HepG2 (cell line): Measurements from ENCODE around the gene MFAP5. TPM values are rescaled to one million over a fixed set of nuclear protein-coding genes. Genes with fewer than 3 reads are reported as not detected.

Source experiments
- ATAC-seq: fragments of 200-7000 bp; cut with Tn5 transposase; 3 replicates; pipeline ENCODE4 v1.9.1; 2020; ENCODE audit warnings: mild to moderate bottlenecking, moderate library complexity
- BruUV-seq: library from RNA; stranded (reverse); fragments of 400-500 nt; replicated peaks from 2 replicates; lab custom pipeline; 2021; lab: Mats Ljungman, UMichigan
- CTCF ChIA-PET: fragments of 300-600 bp; formaldehyde crosslinking; extraction: SDS; loops from one replicate; lab custom pipeline; 2021; ENCODE audit warnings: low total read pairs, inconsistent platforms, low intra/inter-chr PET ratio; lab: Yijun Ruan, JAX
- POLR2A ChIA-PET: fragments of 350-600 bp; sonication (Branson Sonifier 250); formaldehyde crosslinking; loops from one replicate; lab custom pipeline; 2020; ENCODE audit warnings: antibody characterized with exemption, inconsistent platforms; lab: Yijun Ruan, JAX
- DNase-seq: peaks from one replicate; pipeline ENCODE4 v3.0.0-alpha.2; 2015; ENCODE audit warnings: low spot score
- FAIRE-seq: peaks from 3 replicates; lab custom pipeline; 2011; peaks lifted over from hg19 to GRCh38; lab: Jason Lieb, UNC
- H2AFZ ChIP-seq: one replicate; pipeline ENCODE4 v1.6.1; 2011; ENCODE audit warnings: low read length, inconsistent platforms
- H3K27ac ChIP-seq: fragments of 300-600 bp; 3 replicates; pipeline ENCODE4 v1.8.0; 2011; ENCODE audit warnings: mixed run types, mild to moderate bottlenecking, mixed read lengths, low read length, inconsistent platforms; ENCODE audit not compliant: insufficient read depth; ENCODE audit errors: extremely low read length
- H3K27me3 ChIP-seq, 2 experiments: fragments of 200-600 bp in 1 of 2; 2 replicates in 1 of 2; 3 replicates in 1 of 2; pipeline versions ENCODE4 v1.6.0 to v1.8.0; 2011; ENCODE audit warnings: low read length in 2 of 2, mild to moderate bottlenecking in 2 of 2, moderate library complexity in 2 of 2, inconsistent platforms in 1 of 2; ENCODE audit not compliant: insufficient read depth in 2 of 2, control insufficient read depth in 1 of 2
- H3K36me3 ChIP-seq, 2 experiments: fragments of 200-600 bp in 1 of 2; replicated peaks in 1 of 2; 2 replicates in 1 of 2; 3 replicates in 1 of 2; pipeline versions ENCODE4 v1.5.1 to v1.8.0; 2011; ENCODE audit warnings: low read length in 2 of 2, inconsistent platforms in 1 of 2; ENCODE audit not compliant: insufficient read depth in 2 of 2, control insufficient read depth in 1 of 2
- H3K4me1 ChIP-seq: 2 replicates; pipeline ENCODE4 v1.5.1; 2012; ENCODE audit warnings: low read length, inconsistent platforms; ENCODE audit not compliant: insufficient read depth
- H3K4me2 ChIP-seq: 2 replicates; pipeline ENCODE4 v1.6.0; 2011; ENCODE audit warnings: low read depth, low read length, inconsistent platforms
- H3K4me3 ChIP-seq, 3 experiments: fragments of 200-600 bp in 1 of 3; sonication (generic), shearing (Covaris generic) in 1 of 3; replicated peaks in 1 of 3; 2 replicates each; pipeline ENCODE4 v1.5.1; 2011 to 2016; ENCODE audit warnings: low read length in 3 of 3, inconsistent platforms in 2 of 3, low read depth in 2 of 3, mild to moderate bottlenecking in 2 of 3, control low read depth in 1 of 3, mixed read lengths in 1 of 3; ENCODE audit not compliant: insufficient read depth in 1 of 3
- H3K79me2 ChIP-seq: one replicate; pipeline ENCODE4 v1.6.1; 2011; ENCODE audit warnings: low read length, inconsistent platforms; ENCODE audit not compliant: insufficient read depth
- H3K9ac ChIP-seq: 2 replicates; pipeline ENCODE4 v1.6.0; 2011; ENCODE audit warnings: mild to moderate bottlenecking, low read depth, low read length, inconsistent platforms; ENCODE audit not compliant: insufficient read depth
- H3K9me3 ChIP-seq: 2 replicates; pipeline ENCODE4 v1.5.1; 2012; ENCODE audit warnings: mild to moderate bottlenecking, low read length
- H4K20me1 ChIP-seq: 2 replicates; pipeline ENCODE4 v1.6.0; 2011; ENCODE audit warnings: inconsistent platforms, mild to moderate bottlenecking, low read length, moderate library complexity; ENCODE audit not compliant: insufficient read depth
- CREB1 ChIP-seq, 2 experiments: fragments of 450-650 bp in 1 of 2; IDR thresholded peaks; 2 replicates each; pipeline ENCODE4 v1.6.1; 2016 to 2017; ENCODE audit warnings: control low read depth in 1 of 2, mild to moderate bottlenecking in 1 of 2, missing compliant biosample characterization in 1 of 2, missing genetic modification characterization in 1 of 2
- REPIN1 ChIP-seq: sonication (generic); formaldehyde crosslinking; IDR thresholded peaks from 2 replicates; pipeline ENCODE4 v1.8.0; 2022; ENCODE audit warnings: missing genetic modification reagents, low read depth, mild to moderate bottlenecking, borderline replicate concordance
- ZNF737 ChIP-seq: sonication (generic); formaldehyde crosslinking; IDR thresholded peaks from 2 replicates; pipeline ENCODE4 v1.5.0; 2020; ENCODE audit warnings: missing genetic modification reagents, mild to moderate bottlenecking, borderline replicate concordance
- WGBS: methylation state at CpG from one replicate; pipeline ENCODE4 v1.1.6; 2017; ENCODE audit warnings: low lambda C conversion rate; 5-methylcytosine and 5-hydroxymethylcytosine counted together
- in situ Hi-C: cut with HindIII; loops from 2 replicates; pipeline ENCODE4 v1.10.0; 2017; ENCODE audit warnings: low pct_unique_long_range_greater_than_20kb; ENCODE audit not compliant: extremely low pct_ligation_motif_present
- intact Hi-C: fragments of 100-400 bp; cut with micrococcal nuclease; formaldehyde crosslinking; loops from one replicate; pipeline ENCODE4 v1.10.0; 2022; ENCODE audit not compliant: unreplicated experiment
- polyA plus RNA-seq, 8 experiments: library from polyadenylated mRNA; depleted of rRNA in 3 of 8; stranded (reverse) in 7 of 8; unstranded in 1 of 8; fragments of >200 nt; fragmentation: Illumina TruSeq in 4 of 8; extraction: Trizol in 4 of 8; gene quantifications; 2 replicates each; pipeline versions ENCODE4 v1.2.1 to v1.2.3, GENCODE V29; 2011 to 2016; ENCODE audit warnings: low read depth in 4 of 8, missing spikeins in 1 of 8, mixed read lengths in 1 of 8; ENCODE audit not compliant: insufficient read depth in 1 of 8
- total RNA-seq, 5 experiments: library from RNA; depleted of rRNA; stranded (reverse); fragments of >200 nt; fragmentation: Illumina TruSeq; extraction: Trizol; gene quantifications; 2 replicates each; pipeline ENCODE4 v1.2.3, GENCODE V29; 2016; ENCODE audit warnings: low read depth in 1 of 5
- TF ChIP-seq, protein P1 (sequence below): sonication (generic); formaldehyde crosslinking; IDR thresholded peaks from 2 replicates; pipeline ENCODE4 v1.4.0; 2020; ENCODE audit warnings: missing genetic modification reagents, borderline replicate concordance
- TF ChIP-seq, protein P2 (sequence below): sonication (generic); formaldehyde crosslinking; IDR thresholded peaks from 2 replicates; pipeline ENCODE4 v1.8.1; 2023; ENCODE audit warnings: mild to moderate bottlenecking, missing genetic modification reagents

Gene MFAP5
- total and polyA plus RNA-seq, 2 of the 13 experiments (the other 11 are each of a cell fraction or from before 2014, with no cell fraction given) = 0.07 TPM; not detected in 1

DNA sequence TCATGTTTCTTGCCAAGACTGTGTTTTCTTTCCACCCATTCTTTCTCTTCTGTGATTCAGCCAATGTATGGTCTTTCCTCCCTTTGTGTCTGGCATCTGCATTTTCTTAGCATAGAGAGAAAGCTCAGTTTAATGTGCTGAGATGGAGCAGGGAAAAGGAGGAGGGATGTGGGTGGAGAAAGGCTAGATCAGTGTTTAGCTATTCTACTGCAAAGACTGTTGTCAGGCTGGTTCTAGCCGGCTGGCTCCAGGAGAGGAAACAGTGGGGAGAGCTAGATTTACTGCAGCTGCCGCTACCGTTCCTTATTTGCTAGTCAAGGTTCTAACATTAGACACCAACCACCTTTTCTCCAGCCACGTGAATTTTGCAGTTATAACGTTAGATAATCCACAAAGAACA lies 29.9 kb upstream of the MFAP5 start (continued):
- TF ChIP-seq, protein P1, sequence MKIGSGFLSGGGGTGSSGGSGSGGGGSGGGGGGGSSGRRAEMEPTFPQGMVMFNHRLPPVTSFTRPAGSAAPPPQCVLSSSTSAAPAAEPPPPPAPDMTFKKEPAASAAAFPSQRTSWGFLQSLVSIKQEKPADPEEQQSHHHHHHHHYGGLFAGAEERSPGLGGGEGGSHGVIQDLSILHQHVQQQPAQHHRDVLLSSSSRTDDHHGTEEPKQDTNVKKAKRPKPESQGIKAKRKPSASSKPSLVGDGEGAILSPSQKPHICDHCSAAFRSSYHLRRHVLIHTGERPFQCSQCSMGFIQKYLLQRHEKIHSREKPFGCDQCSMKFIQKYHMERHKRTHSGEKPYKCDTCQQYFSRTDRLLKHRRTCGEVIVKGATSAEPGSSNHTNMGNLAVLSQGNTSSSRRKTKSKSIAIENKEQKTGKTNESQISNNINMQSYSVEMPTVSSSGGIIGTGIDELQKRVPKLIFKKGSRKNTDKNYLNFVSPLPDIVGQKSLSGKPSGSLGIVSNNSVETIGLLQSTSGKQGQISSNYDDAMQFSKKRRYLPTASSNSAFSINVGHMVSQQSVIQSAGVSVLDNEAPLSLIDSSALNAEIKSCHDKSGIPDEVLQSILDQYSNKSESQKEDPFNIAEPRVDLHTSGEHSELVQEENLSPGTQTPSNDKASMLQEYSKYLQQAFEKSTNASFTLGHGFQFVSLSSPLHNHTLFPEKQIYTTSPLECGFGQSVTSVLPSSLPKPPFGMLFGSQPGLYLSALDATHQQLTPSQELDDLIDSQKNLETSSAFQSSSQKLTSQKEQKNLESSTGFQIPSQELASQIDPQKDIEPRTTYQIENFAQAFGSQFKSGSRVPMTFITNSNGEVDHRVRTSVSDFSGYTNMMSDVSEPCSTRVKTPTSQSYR = no peak
- TF ChIP-seq REPIN1 = no peak
- TF ChIP-seq, protein P2, sequence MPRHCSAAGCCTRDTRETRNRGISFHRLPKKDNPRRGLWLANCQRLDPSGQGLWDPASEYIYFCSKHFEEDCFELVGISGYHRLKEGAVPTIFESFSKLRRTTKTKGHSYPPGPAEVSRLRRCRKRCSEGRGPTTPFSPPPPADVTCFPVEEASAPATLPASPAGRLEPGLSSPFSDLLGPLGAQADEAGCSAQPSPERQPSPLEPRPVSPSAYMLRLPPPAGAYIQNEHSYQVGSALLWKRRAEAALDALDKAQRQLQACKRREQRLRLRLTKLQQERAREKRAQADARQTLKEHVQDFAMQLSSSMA (CRISPR knock-in tag) = no peak

DNA sequence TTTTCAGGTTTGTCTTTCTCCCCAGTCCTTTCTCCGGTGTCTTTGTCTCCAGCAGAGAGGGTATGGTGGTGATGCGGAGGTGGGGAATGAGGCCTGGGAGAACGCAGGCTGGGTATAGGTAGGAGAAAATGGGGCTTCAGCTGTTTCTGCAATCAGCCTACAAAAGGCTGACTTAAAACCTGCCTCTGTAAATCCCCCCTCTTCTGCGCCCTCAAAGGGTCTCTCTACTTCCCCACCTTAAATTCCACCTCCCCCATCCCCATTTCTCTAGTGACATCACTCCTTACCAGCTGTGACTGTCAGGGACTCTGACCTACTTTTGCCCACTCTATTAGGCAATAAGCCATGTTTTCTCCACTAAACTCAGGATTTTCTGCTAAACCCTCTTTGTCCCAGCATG lies 27.1 kb upstream of the MFAP5 start:
- Histone ChIP-seq H3K9ac (no peak overlapping the region), H3K36me3 (no peaks in the 10 kb centered on the region), H4K20me1 (no peaks in the 10 kb centered on the region), H3K9me3 (no peaks in the 10 kb centered on the region), H3K27ac (no peak overlapping the region), H3K4me1 (no peaks in the 10 kb centered on the region), H2AFZ (no peak overlapping the region), H3K4me3 (no peak overlapping the region), H3K79me2 (no peaks in the 10 kb centered on the region), H3K4me2 (no peak overlapping the region), H3K27me3 (peaks cover 1 to 23% of the 10 kb centered on the region in 2 experiments; a peak in 1 of 5 replicates)
- no TSS peak for BruUV-seq
- TF ChIP-seq ZNF737 (CRISPR knock-in tag) (no peak), CREB1 (IDR thresholded peaks at IDR 0.05) (peak; percentile 29; the same call in 1 of the 2 replicates), CREB1 (CRISPR knock-in tag; IDR thresholded peaks at IDR 0.05) (no peak)
- CTCF ChIA-PET = no interaction called here
- WGBS = 31% methylated on average over 4 of the region's 4 CpGs
- POLR2A ChIA-PET = no interaction called here
- no peak for DNase-seq
- in situ Hi-C loops (no loop called here), intact Hi-C loops (no loop called here)
- FAIRE-seq = no peak
- ATAC-seq = no peak
